ENCODE measurements around the gene RERG. TPM values are rescaled to one million over a fixed set of nuclear protein-coding genes. Genes with fewer than 3 reads are reported as not detected.
"Not testable (repeated sequence)": the region's sequence is repeated elsewhere in the genome, so short reads cannot be mapped to it uniquely, and the experiment has no call there.

RERG gene
- total RNA-seq, 6 donors from 2014 or later = 9.7 to 21.9 (median 11.9) TPM

- Histone ChIP-seq H3K27me3 (no peaks in the 10 kb centered on the region), H3K4me3 (no peak overlapping the region), H3K9me3 (no peaks in the 10 kb centered on the region), H3K4me1 (no peaks in the 10 kb centered on the region), H3K27ac (no peak overlapping the region), H3K36me3 (no peaks in the 10 kb centered on the region)
- 95 to 96% methylated on average over 4 of the region's 4 CpGs for WGBS, 2 donors
- no peak for ATAC-seq (ENCODE audit: low FRiP score in 2 of 2)
- TF ChIP-seq EP300 (IDR thresholded peaks at IDR 0.05) (no peak), POLR2A (IDR thresholded peaks at IDR 0.05) (no peak)
- no peak for DNase-seq
Observed at GRCh38 chr12:15114501-15114900, 106.7 kb downstream of the RERG start.

GRCh38 chr12:15092826-15093225 is 128.4 kb downstream of the RERG start:
- Histone ChIP-seq H3K4me1 (no peaks in the 10 kb centered on the region), H3K27ac (no peak overlapping the region), H3K9me3 (no peaks in the 10 kb centered on the region), H3K36me3 (no peaks in the 10 kb centered on the region), H3K4me3 (no peak overlapping the region), H3K27me3 (no peaks in the 10 kb centered on the region)
- 15 to 47% methylated on average over 1 of the region's 1 CpG for WGBS, 2 donors
- TF ChIP-seq POLR2AphosphoS5 (IDR thresholded peaks at IDR 0.05) = no peak
- ATAC-seq (ENCODE audit: low FRiP score in 2 of 2) = no peak
- DNase-seq = no peak

- no peaks in the 10 kb centered on the region for H3K9me3 ChIP-seq
- H3K4me3 ChIP-seq = no peak overlapping the region
- H3K27ac ChIP-seq = no peak overlapping the region
- ATAC-seq (ENCODE audit: low FRiP score in 2 of 2) (no peak), DNase-seq (no peak)
- TF ChIP-seq EP300 (IDR thresholded peaks at IDR 0.05) (no peak), CTCF (IDR thresholded peaks at IDR 0.05) (no peak), POLR2A (IDR thresholded peaks at IDR 0.05) (no peak), POLR2AphosphoS5 (IDR thresholded peaks at IDR 0.05) (no peak)
- H3K36me3 ChIP-seq = no peaks in the 10 kb centered on the region
- H3K27me3 ChIP-seq = no peaks in the 10 kb centered on the region
- 57 to 84% methylated on average over 2 of the region's 2 CpGs for WGBS, 2 donors
- H3K4me1 ChIP-seq = no peaks in the 10 kb centered on the region
Observed at GRCh38 chr12:15090441-15090840, 130.8 kb downstream of the RERG start.

GRCh38 chr12:15088105-15088504 is 133.1 kb downstream of the RERG start:
- DNase-seq (no peak), ATAC-seq (ENCODE audit: low FRiP score in 2 of 2) (no peak)
- H3K9me3 ChIP-seq = no peaks in the 10 kb centered on the region
- no peak overlapping the region for H3K27ac ChIP-seq
- WGBS, 2 donors = 70 to 76% methylated on average over 1 of the region's 1 CpG
- H3K27me3 ChIP-seq = no peaks in the 10 kb centered on the region
- no peak overlapping the region for H3K4me3 ChIP-seq
- no peaks in the 10 kb centered on the region for H3K4me1 ChIP-seq
- TF ChIP-seq POLR2AphosphoS5 (IDR thresholded peaks at IDR 0.05) (no peak), EP300 (IDR thresholded peaks at IDR 0.05) (no peak), CTCF (IDR thresholded peaks at IDR 0.05) (no peak), POLR2A (IDR thresholded peaks at IDR 0.05) (no peak)
- H3K36me3 ChIP-seq = no peaks in the 10 kb centered on the region

GRCh38 chr12:15077751-15078150 is 143.5 kb downstream of the RERG start:
- H3K27me3 ChIP-seq; ATAC-seq (ENCODE audit: low FRiP score in 2 of 2); DNase-seq; H3K27ac ChIP-seq; H3K36me3 ChIP-seq; H3K4me3 ChIP-seq; H3K9me3 ChIP-seq; H3K4me1 ChIP-seq: not testable (repeated sequence)
- 74 to 88% methylated on average over 2 of the region's 2 CpGs for WGBS, 2 donors

GRCh38 chr12:15074351-15074750 is 146.9 kb downstream of the RERG start:
- Histone ChIP-seq H3K4me1 (no peaks in the 10 kb centered on the region), H3K27me3 (no peaks in the 10 kb centered on the region), H3K9me3 (no peaks in the 10 kb centered on the region), H3K36me3 (no peaks in the 10 kb centered on the region), H3K4me3 (no peak overlapping the region), H3K27ac (no peak overlapping the region)
- TF ChIP-seq EP300 (IDR thresholded peaks at IDR 0.05) = no peak
- no peak for DNase-seq
- no peak for ATAC-seq (ENCODE audit: low FRiP score in 2 of 2)
- 93 to 100% methylated on average over 1 of the region's 1 CpG for WGBS, 2 donors

GRCh38 chr12:15059123-15059522 is 162.1 kb downstream of the RERG start:
- no peaks in the 10 kb centered on the region for H3K27me3 ChIP-seq
- TF ChIP-seq CTCF (IDR thresholded peaks at IDR 0.05) (no peak), POLR2A (IDR thresholded peaks at IDR 0.05) (no peak), EP300 (IDR thresholded peaks at IDR 0.05) (no peak), POLR2AphosphoS5 (IDR thresholded peaks at IDR 0.05) (no peak)
- peaks cover 0 to under 1% (median 0%) of the 10 kb centered on the region in 4 donors for H3K9me3 ChIP-seq
- H3K36me3 ChIP-seq = no peaks in the 10 kb centered on the region
- 90 to 100% methylated on average over 1 of the region's 1 CpG for WGBS, 2 donors
- H3K4me3 ChIP-seq = no peak overlapping the region
- ATAC-seq (ENCODE audit: low FRiP score in 2 of 2) (no peak), DNase-seq (no peak)
- no peaks in the 10 kb centered on the region for H3K4me1 ChIP-seq
- H3K27ac ChIP-seq = no peak overlapping the region

Other genes with a start within 250 kb of the RERG start
- gene PDE6H, start 248.4 kb downstream of the RERG start, total RNA-seq = not detected
- 10 to 100 TPM in 3 of 6 donors, 1 to 10 TPM in 3; 3.6 to 19.0 (median 8.4) TPM for gene PTPRO, start 101.1 kb upstream of the RERG start, total RNA-seq

Measured in upper lobe of left lung (tissue), 6 donors.